Endothelial cell of umbilical vein (primary cell): Measurements from ENCODE around the gene ZNF474. TPM values are rescaled to one million over a fixed set of nuclear protein-coding genes. Genes with fewer than 3 reads are reported as not detected.

Experiments
- BruUV-seq: library from RNA; stranded (reverse); fragments of 400-500 nt; replicated peaks from 2 replicates; lab custom pipeline; 2021; lab: Mats Ljungman, UMichigan
- CTCF ChIA-PET: fragments of 300-600, 350-600 bp; sonication (Branson Sonifier 250); formaldehyde crosslinking; loops from one replicate; lab custom pipeline; 2021; ENCODE audit warnings: antibody characterized with exemption, inconsistent platforms; lab: Charles Lee
- POLR2A ChIA-PET: fragments of 300-600, 350-600 bp; sonication (Branson Sonifier 250); formaldehyde crosslinking; loops from one replicate; lab custom pipeline; 2021; ENCODE audit warnings: antibody characterized with exemption, inconsistent platforms; lab: Charles Lee
- DNase-seq: peaks from one replicate; pipeline ENCODE4 v3.0.0-alpha.2; 2011; ENCODE audit warnings: low read depth, low spot score
- FAIRE-seq: peaks from 2 replicates; lab custom pipeline; 2011; peaks lifted over from hg19 to GRCh38; lab: Jason Lieb, UNC
- H2AFZ ChIP-seq: 2 replicates; pipeline ENCODE4 v1.6.0; 2012; ENCODE audit warnings: low read depth, low read length, control low read depth, inconsistent platforms
- H3K27ac ChIP-seq: 2 replicates; pipeline ENCODE4 v1.5.1; 2011; ENCODE audit warnings: low read depth, mild to moderate bottlenecking, control low read depth, low read length, moderate library complexity; ENCODE audit not compliant: insufficient read depth
- H3K27me3 ChIP-seq, 2 experiments: 2 replicates each; pipeline versions ENCODE4 v1.6.0 to v1.6.1; 2011; ENCODE audit warnings: low read length in 2 of 2, mixed read lengths in 1 of 2; ENCODE audit not compliant: control insufficient read depth in 2 of 2, insufficient read depth in 2 of 2
- H3K36me3 ChIP-seq, 2 experiments: 2 replicates in 1 of 2; 3 replicates in 1 of 2; pipeline ENCODE4 v1.5.1; 2011; ENCODE audit warnings: low read length in 2 of 2, mild to moderate bottlenecking in 1 of 2, moderate library complexity in 1 of 2; ENCODE audit not compliant: control insufficient read depth in 2 of 2, insufficient read depth in 2 of 2; ENCODE audit errors: extremely low read depth in 1 of 2
- H3K4me1 ChIP-seq: 3 replicates; pipeline ENCODE4 v1.5.1; 2011; ENCODE audit warnings: mild to moderate bottlenecking, low read length; ENCODE audit not compliant: control insufficient read depth, insufficient read depth; ENCODE audit errors: extremely low read depth
- H3K4me2 ChIP-seq: 2 replicates; pipeline ENCODE4 v1.6.1; 2011; ENCODE audit warnings: low read length, control low read depth, mixed read lengths; ENCODE audit not compliant: insufficient read depth
- H3K4me3 ChIP-seq, 3 experiments: fragments of 200-600 bp in 1 of 3; sonication (generic), shearing (Covaris generic) in 1 of 3; replicated peaks in 1 of 3; 2 replicates each; pipeline ENCODE4 v1.5.1; 2011 to 2016; ENCODE audit warnings: control low read depth in 3 of 3, low read length in 3 of 3, mild to moderate bottlenecking in 2 of 3, inconsistent platforms in 1 of 3, low read depth in 1 of 3, moderate library complexity in 1 of 3; ENCODE audit not compliant: insufficient read depth in 1 of 3
- H3K79me2 ChIP-seq: 2 replicates; pipeline ENCODE4 v1.6.0; 2012; ENCODE audit warnings: low read length, inconsistent platforms; ENCODE audit not compliant: control insufficient read depth, insufficient read depth
- H3K9ac ChIP-seq: replicated peaks from 2 replicates; pipeline ENCODE3; 2011; ENCODE audit warnings: low read length, control low read depth; ENCODE audit not compliant: insufficient read depth; ENCODE audit errors: extremely low read depth
- H3K9me1 ChIP-seq: replicated peaks from 3 replicates; pipeline ENCODE4 v1.6.0; 2011; ENCODE audit warnings: mild to moderate bottlenecking, low read length; ENCODE audit not compliant: control insufficient read depth, insufficient read depth; ENCODE audit errors: extremely low read depth
- H3K9me3 ChIP-seq: replicated peaks from 2 replicates; pipeline ENCODE4 v1.5.1; 2012; ENCODE audit warnings: low read length, inconsistent platforms; ENCODE audit not compliant: control insufficient read depth, insufficient read depth
- H4K20me1 ChIP-seq: replicated peaks from 2 replicates; pipeline ENCODE3; 2011; ENCODE audit warnings: mild to moderate bottlenecking, low read length; ENCODE audit not compliant: control insufficient read depth, insufficient read depth; ENCODE audit errors: extremely low read depth
- FOS ChIP-seq: IDR thresholded peaks from 2 replicates; pipeline ENCODE4 v1.6.1; 2011; ENCODE audit warnings: mild to moderate bottlenecking, low read length, moderate library complexity, borderline replicate concordance; ENCODE audit not compliant: insufficient read depth
- GATA2 ChIP-seq: IDR thresholded peaks from 2 replicates; pipeline ENCODE4 v1.7.0; 2011; ENCODE audit warnings: low read depth, mild to moderate bottlenecking, moderate library complexity, mixed read lengths, low read length; ENCODE audit not compliant: insufficient read length, insufficient read depth
- JUN ChIP-seq: IDR thresholded peaks from 2 replicates; pipeline ENCODE4 v1.6.1; 2011; ENCODE audit warnings: borderline replicate concordance, low read depth; ENCODE audit not compliant: insufficient read length, insufficient read depth
- MAX ChIP-seq: IDR thresholded peaks from 2 replicates; pipeline ENCODE4 v1.6.1; 2011; ENCODE audit not compliant: insufficient read depth, insufficient read length
- MYC ChIP-seq: IDR thresholded peaks from one replicate; pipeline ENCODE4 v1.6.1; 2011; ENCODE audit warnings: mild to moderate bottlenecking, low read depth, low read length
- POLR2A ChIP-seq: IDR thresholded peaks from 2 replicates; pipeline ENCODE4 v1.6.1; 2012; ENCODE audit warnings: low read depth, mild to moderate bottlenecking, control low read depth, low read length
- POLR2AphosphoS5 ChIP-seq: IDR thresholded peaks from 2 replicates; pipeline ENCODE4 v1.6.1; 2012; ENCODE audit warnings: low read depth, mild to moderate bottlenecking, control low read depth, low read length, moderate library complexity; ENCODE audit not compliant: insufficient read depth
- dilution Hi-C: fragments of 300-500 bp; cut with MboI; formaldehyde crosslinking; loops from one replicate; pipeline ENCODE4 v1.15.0; 2019; ENCODE audit warnings: low sequenced_read_pairs; ENCODE audit not compliant: extremely low pct_ligation_motif_present
- intact Hi-C: fragments of 100-400 bp; cut with micrococcal nuclease; formaldehyde crosslinking; loops from one replicate; pipeline ENCODE4 v1.10.0; 2022
- polyA plus RNA-seq, 4 experiments: library from polyadenylated mRNA; depleted of rRNA in 3 of 4; stranded (reverse) in 3 of 4; unstranded in 1 of 4; fragments of >200 nt; gene quantifications; 2 replicates each; pipeline versions ENCODE4 v1.2.1 to v1.2.3, GENCODE V29; 2011 to 2012; ENCODE audit warnings: missing spikeins in 1 of 4
- total RNA-seq: library from RNA; stranded (reverse); gene quantifications from 2 replicates; pipeline ENCODE4 v1.2.3, GENCODE V29; 2021
- TF ChIP-seq, protein P1 (sequence below), 2 donors: IDR thresholded peaks; 1 replicate in 1 of 2; 2 replicates in 1 of 2; pipeline ENCODE4 v1.5.1; 2011; ENCODE audit warnings: low read length in 2 of 2, mild to moderate bottlenecking in 2 of 2, moderate library complexity in 2 of 2, control low read depth in 1 of 2, inconsistent platforms in 1 of 2, low read depth in 1 of 2; ENCODE audit not compliant: insufficient read depth in 1 of 2; ENCODE audit errors: extremely low read depth in 1 of 2

ZNF474 gene
- total and polyA plus RNA-seq, 2 donors (not counting 3 experiments of a cell fraction or from before 2014, with no cell fraction given), result 0.03 TPM; not detected in 1

DNA sequence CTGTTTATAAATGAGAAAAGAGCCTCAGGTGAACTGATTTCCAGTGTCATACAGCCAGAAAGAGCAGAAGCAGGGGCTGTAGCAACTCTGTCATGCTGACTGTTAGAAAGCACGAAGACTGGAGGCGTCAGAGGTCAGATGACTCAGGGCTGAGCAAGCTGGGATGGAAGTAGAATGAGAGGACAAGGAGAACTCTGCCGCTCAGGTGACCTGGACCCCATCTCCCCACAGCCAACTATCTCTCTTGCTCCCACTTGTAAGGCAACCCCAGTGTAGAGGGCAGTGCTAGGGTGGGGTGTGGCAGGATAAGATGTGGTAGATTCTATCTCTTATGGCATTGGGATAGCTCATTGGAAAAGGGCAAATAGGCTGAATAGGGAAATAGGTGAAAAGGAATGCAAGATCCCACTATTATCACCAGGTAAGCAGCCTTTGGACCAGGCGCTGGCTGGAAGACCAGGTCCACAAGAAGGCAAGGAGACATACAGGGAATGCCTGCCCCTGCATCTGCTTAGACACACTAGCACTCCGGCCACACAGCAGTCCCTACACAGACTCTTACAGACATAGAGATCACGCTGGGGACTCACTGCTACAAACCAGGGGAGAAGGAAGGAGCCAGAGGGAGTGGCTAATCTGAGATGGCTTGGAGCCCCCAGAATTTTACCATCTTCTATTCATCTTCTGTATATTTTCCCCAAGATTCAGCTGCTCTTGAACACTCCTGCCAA is 30.1 kb upstream of the ZNF474 start:
- POLR2A ChIA-PET, result no interaction called here
- H3K9me1 ChIP-seq, result no peaks in the 10 kb centered on the region
- no peak overlapping the region for H3K9ac ChIP-seq
- H2AFZ ChIP-seq, result peak overlapping the region; percentile 46
- dilution Hi-C loops, result loop anchor here (25.0 kb wide), 1 partner anchor 88 kb away; no protein-coding TSS in a partner anchor
- H3K4me1 ChIP-seq, result peaks cover 8% of the 10 kb centered on the region
- no TSS peak for BruUV-seq
- no peak overlapping the region for H3K4me2 ChIP-seq
- no peaks in the 10 kb centered on the region for H3K79me2 ChIP-seq
- DNase-seq, result peak; percentile 68
- intact Hi-C loops, result loop anchor here (5.0 kb wide), 1 partner anchor 1282 kb away; no protein-coding TSS in a partner anchor
- no peaks in the 10 kb centered on the region for H3K9me3 ChIP-seq
- no peak overlapping the region for H3K27ac ChIP-seq
- TF ChIP-seq FOS (peak; percentile 95), MYC (no peak), JUN (peak; percentile 36), GATA2 (peak; percentile 35), POLR2AphosphoS5 (peak; percentile 21), POLR2A (no peak), MAX (no peak)
- TF ChIP-seq, protein P1, sequence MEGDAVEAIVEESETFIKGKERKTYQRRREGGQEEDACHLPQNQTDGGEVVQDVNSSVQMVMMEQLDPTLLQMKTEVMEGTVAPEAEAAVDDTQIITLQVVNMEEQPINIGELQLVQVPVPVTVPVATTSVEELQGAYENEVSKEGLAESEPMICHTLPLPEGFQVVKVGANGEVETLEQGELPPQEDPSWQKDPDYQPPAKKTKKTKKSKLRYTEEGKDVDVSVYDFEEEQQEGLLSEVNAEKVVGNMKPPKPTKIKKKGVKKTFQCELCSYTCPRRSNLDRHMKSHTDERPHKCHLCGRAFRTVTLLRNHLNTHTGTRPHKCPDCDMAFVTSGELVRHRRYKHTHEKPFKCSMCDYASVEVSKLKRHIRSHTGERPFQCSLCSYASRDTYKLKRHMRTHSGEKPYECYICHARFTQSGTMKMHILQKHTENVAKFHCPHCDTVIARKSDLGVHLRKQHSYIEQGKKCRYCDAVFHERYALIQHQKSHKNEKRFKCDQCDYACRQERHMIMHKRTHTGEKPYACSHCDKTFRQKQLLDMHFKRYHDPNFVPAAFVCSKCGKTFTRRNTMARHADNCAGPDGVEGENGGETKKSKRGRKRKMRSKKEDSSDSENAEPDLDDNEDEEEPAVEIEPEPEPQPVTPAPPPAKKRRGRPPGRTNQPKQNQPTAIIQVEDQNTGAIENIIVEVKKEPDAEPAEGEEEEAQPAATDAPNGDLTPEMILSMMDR (IDR thresholded peaks at IDR 0.05; ENCODE audit: extremely low read depth in 1 of 2, insufficient read depth in 1 of 2, low read depth in 1 of 2, low read length in 2 of 2), result no peak
- peak; percentile 93 for FAIRE-seq
- H4K20me1 ChIP-seq, result no peaks in the 10 kb centered on the region
- no peaks in the 10 kb centered on the region for H3K27me3 ChIP-seq
- H3K4me3 ChIP-seq, result no peak overlapping the region
- H3K36me3 ChIP-seq, result no peaks in the 10 kb centered on the region
- CTCF ChIA-PET, result interaction anchor here (0.9 to 1.4 kb wide), 4 partner anchors 9 to 132 kb away, joined by 3 to 15 read pairs (median 8); no protein-coding TSS in a partner anchor
